Dendritic cell treated with granulocyte-macrophage colony-stimulating factor and Interleukin-4, amounts not matched to agents 40 ng/mL and 50 ng/mL, for 4 days (primary cell): ENCODE data around the gene NOS3.

Experiments
- H3K27ac Mint-ChIP-seq: one replicate; pipeline ENCODE4 v1.8.0; 2022; ENCODE audit warnings: mild to moderate bottlenecking, mixed read lengths
- H3K27me3 Mint-ChIP-seq: one replicate; pipeline ENCODE4 v1.8.0; 2022; ENCODE audit warnings: mild to moderate bottlenecking, mixed read lengths
- H3K36me3 Mint-ChIP-seq: one replicate; pipeline ENCODE4 v1.8.0; 2022; ENCODE audit warnings: low read depth, mixed read lengths
- H3K4me1 Mint-ChIP-seq: one replicate; pipeline ENCODE4 v1.8.0; 2022; ENCODE audit warnings: low read depth, mixed read lengths
- H3K4me3 Mint-ChIP-seq: one replicate; pipeline ENCODE4 v1.8.0; 2022; ENCODE audit warnings: mild to moderate bottlenecking, moderate library complexity, mixed read lengths
- H3K9me3 Mint-ChIP-seq: one replicate; pipeline ENCODE4 v1.8.0; 2022; ENCODE audit warnings: mixed read lengths
- intact Hi-C: fragments of 100-400 bp; cut with micrococcal nuclease; formaldehyde crosslinking; loops from one replicate; pipeline ENCODE4 v1.15.0; 2022

The NOS3 gene

GRCh38 chr7:150957133-150958020 lies 33.4 kb upstream of the NOS3 start:
- Mint-ChIP-seq H3K27ac (no peak overlapping the region), H3K36me3 (no peaks in the 10 kb centered on the region), H3K9me3 (no peaks in the 10 kb centered on the region), H3K4me1 (no peaks in the 10 kb centered on the region), H3K4me3 (no peak overlapping the region), H3K27me3 (peaks cover 75% of the 10 kb centered on the region)
- intact Hi-C loops = no loop called here

GRCh38 chr7:150958062-150958552 lies 32.7 kb upstream of the NOS3 start:
- Mint-ChIP-seq H3K9me3 (no peaks in the 10 kb centered on the region), H3K27ac (no peak overlapping the region), H3K4me3 (no peak overlapping the region), H3K36me3 (no peaks in the 10 kb centered on the region), H3K4me1 (no peaks in the 10 kb centered on the region), H3K27me3 (peaks cover 80% of the 10 kb centered on the region)
- intact Hi-C loops = no loop called here

- no peak overlapping the region for H3K27ac Mint-ChIP-seq
- intact Hi-C loops = no loop called here
- no peaks in the 10 kb centered on the region for H3K36me3 Mint-ChIP-seq
These were observed 32.2 kb upstream of the NOS3 start for GRCh38 chr7:150958597-150958996.

DNA sequence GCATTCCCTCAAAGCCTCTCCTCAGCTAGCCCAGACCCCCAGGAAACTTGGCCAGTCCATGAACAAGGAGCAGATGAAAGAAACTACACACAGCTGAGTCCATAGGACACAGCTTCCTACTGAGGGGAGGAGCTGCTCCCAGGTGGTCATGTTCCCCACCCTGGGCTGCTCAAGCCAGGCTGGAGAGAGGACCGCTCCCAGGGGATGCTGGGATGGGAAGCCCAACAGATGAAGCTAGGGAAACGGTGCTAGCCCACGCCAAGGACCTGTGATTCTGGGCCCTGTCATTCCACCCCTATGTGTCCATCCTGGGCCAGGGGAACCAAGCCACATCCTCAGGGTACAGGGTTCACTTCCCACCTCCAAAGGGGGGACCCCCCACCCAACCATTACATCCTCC lies 31.7 kb upstream of the NOS3 start:
- H3K36me3 Mint-ChIP-seq = no peaks in the 10 kb centered on the region
- H3K27me3 Mint-ChIP-seq = peaks cover 81% of the 10 kb centered on the region
- H3K4me3 Mint-ChIP-seq = no peak overlapping the region
- H3K9me3 Mint-ChIP-seq = no peaks in the 10 kb centered on the region
- no peaks in the 10 kb centered on the region for H3K4me1 Mint-ChIP-seq
- H3K27ac Mint-ChIP-seq = no peak overlapping the region
- intact Hi-C loops = no loop called here

More at GRCh38 chr7:150958597-150958996, 32.2 kb upstream of the NOS3 start:
- H3K4me3 Mint-ChIP-seq = no peak overlapping the region
- no peaks in the 10 kb centered on the region for H3K9me3 Mint-ChIP-seq
- peaks cover 80% of the 10 kb centered on the region for H3K27me3 Mint-ChIP-seq
- H3K4me1 Mint-ChIP-seq = no peaks in the 10 kb centered on the region

DNA sequence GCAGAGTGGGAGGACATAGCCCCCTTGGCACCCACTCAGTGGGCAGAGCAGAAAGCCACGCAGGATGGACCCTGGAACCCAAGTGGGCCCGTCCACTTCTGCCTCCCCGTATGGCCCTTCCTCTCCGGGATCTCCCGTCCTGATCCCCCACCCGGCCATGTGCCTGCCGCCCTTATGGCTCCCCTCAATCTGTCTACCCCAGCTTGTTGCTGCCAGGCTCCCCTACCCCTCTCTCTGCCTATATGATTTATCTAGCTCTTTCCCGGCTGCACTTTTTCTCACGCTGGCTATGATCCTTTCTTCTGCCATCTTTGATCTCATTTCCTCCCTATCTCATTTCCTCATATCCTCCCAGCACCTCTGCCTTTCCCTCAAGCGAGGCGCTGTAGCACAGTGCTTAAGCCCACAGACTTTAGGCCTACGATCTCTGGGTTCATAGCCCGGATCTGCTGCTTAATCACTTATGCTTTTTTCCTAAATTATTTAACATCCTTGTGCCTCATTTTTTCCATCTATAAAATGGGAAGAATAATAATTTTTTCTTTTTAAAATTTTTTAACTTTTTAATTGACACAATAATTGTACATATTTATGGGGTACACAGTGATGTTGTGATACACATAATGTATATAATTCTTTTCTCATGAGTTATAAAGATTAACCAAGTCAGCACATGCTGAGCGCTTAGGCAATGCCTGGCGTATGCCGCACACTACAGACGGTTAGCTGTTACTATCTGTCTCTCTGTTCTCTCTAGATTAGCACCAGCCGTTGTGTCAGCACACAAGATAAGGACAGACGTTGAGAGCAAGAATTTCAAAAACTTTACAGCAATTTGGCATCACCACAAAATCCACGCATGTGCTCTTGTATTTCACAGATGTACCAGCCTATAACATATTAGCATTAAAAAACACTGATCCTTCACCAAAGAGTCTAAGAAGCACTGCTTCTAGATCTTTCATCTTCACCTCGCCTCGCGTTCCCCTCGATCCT lies 30.8 kb upstream of the NOS3 start:
- Mint-ChIP-seq H3K27ac (no peak overlapping the region), H3K27me3 (peaks cover 83% of the 10 kb centered on the region), H3K4me1 (no peaks in the 10 kb centered on the region), H3K9me3 (no peaks in the 10 kb centered on the region), H3K4me3 (no peak overlapping the region), H3K36me3 (no peaks in the 10 kb centered on the region)
- intact Hi-C loops = no loop called here

- H3K9me3 Mint-ChIP-seq = no peaks in the 10 kb centered on the region
- no peaks in the 10 kb centered on the region for H3K36me3 Mint-ChIP-seq
- intact Hi-C loops = no loop called here
- H3K4me3 Mint-ChIP-seq = no peak overlapping the region
- H3K27me3 Mint-ChIP-seq = peaks cover 84% of the 10 kb centered on the region
- H3K27ac Mint-ChIP-seq = no peak overlapping the region
- no peaks in the 10 kb centered on the region for H3K4me1 Mint-ChIP-seq
These were observed 29.1 kb upstream of the NOS3 start for GRCh38 chr7:150961510-150962289.

- no peaks in the 10 kb centered on the region for H3K4me1 Mint-ChIP-seq
- intact Hi-C loops = no loop called here
- no peak overlapping the region for H3K4me3 Mint-ChIP-seq
- no peaks in the 10 kb centered on the region for H3K9me3 Mint-ChIP-seq
- H3K27me3 Mint-ChIP-seq = peaks cover 82% of the 10 kb centered on the region
- no peak overlapping the region for H3K27ac Mint-ChIP-seq
- no peaks in the 10 kb centered on the region for H3K36me3 Mint-ChIP-seq
These were observed 28.6 kb upstream of the NOS3 start for GRCh38 chr7:150962290-150962552.

- Mint-ChIP-seq H3K27me3 (peaks cover 81% of the 10 kb centered on the region), H3K4me3 (no peak overlapping the region), H3K4me1 (no peaks in the 10 kb centered on the region), H3K27ac (no peak overlapping the region), H3K36me3 (no peaks in the 10 kb centered on the region), H3K9me3 (no peaks in the 10 kb centered on the region)
- intact Hi-C loops = loop anchor here (1.0 kb wide), 1 partner anchor 210 kb away; no protein-coding TSS in a partner anchor
These were observed 28.0 kb upstream of the NOS3 start for GRCh38 chr7:150962553-150963399.

GRCh38 chr7:150963707-150964559 lies 26.9 kb upstream of the NOS3 start:
- H3K4me3 Mint-ChIP-seq = no peak overlapping the region
- H3K4me1 Mint-ChIP-seq = no peaks in the 10 kb centered on the region
- no peaks in the 10 kb centered on the region for H3K9me3 Mint-ChIP-seq
- no peak overlapping the region for H3K27ac Mint-ChIP-seq
- no peaks in the 10 kb centered on the region for H3K36me3 Mint-ChIP-seq
- H3K27me3 Mint-ChIP-seq = peaks cover 83% of the 10 kb centered on the region
- intact Hi-C loops = loop anchor here (1.0 kb wide), 1 partner anchor 208 kb away; no protein-coding TSS in a partner anchor

- Mint-ChIP-seq H3K4me1 (no peaks in the 10 kb centered on the region), H3K9me3 (no peaks in the 10 kb centered on the region), H3K27me3 (peaks cover 80% of the 10 kb centered on the region), H3K36me3 (no peaks in the 10 kb centered on the region), H3K4me3 (no peak overlapping the region), H3K27ac (no peak overlapping the region)
- intact Hi-C loops = no loop called here
These were observed 26.2 kb upstream of the NOS3 start for GRCh38 chr7:150964593-150965111.

DNA sequence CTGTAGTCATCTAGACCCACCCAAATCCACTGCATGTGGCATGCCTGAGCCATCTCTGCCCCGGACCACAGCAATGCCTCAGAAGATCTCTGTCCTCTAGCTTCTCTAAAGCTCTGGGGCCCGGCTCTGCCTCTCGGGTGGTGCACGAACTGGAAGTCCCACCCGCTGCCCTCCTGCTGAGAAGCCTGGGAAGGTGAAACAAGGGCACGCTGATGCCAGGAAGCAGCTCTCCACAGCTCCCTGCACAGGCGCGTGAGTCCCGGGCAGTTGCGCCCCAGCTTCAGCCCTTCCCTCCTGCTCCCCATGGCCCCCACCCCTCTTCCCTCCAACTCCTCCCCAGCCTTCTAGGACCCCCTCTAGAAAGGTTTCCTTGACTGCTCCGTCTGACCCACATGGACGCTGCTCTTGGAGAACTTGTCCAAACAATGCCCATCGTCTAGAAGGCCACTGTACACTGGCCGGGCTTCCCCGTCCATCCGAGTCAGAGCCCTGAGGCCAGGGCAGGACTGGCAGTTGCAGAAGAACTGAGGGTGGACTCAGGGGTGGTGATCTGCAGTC lies 25.5 kb upstream of the NOS3 start:
- no peak overlapping the region for H3K4me3 Mint-ChIP-seq
- H3K9me3 Mint-ChIP-seq = no peaks in the 10 kb centered on the region
- H3K4me1 Mint-ChIP-seq = no peaks in the 10 kb centered on the region
- no peak overlapping the region for H3K27ac Mint-ChIP-seq
- peaks cover 79% of the 10 kb centered on the region for H3K27me3 Mint-ChIP-seq
- no peaks in the 10 kb centered on the region for H3K36me3 Mint-ChIP-seq
- intact Hi-C loops = no loop called here

- Mint-ChIP-seq H3K27me3 (peaks cover 76% of the 10 kb centered on the region), H3K4me1 (no peaks in the 10 kb centered on the region)
- intact Hi-C loops = no loop called here
These were observed 24.8 kb upstream of the NOS3 start for GRCh38 chr7:150966002-150966401.

More at GRCh38 chr7:150966002-150966401, 24.8 kb upstream of the NOS3 start:
- no peak overlapping the region for H3K4me3 Mint-ChIP-seq
- H3K9me3 Mint-ChIP-seq = no peaks in the 10 kb centered on the region
- H3K27ac Mint-ChIP-seq = no peak overlapping the region
- no peaks in the 10 kb centered on the region for H3K36me3 Mint-ChIP-seq
